Gastrocnemius medialis (tissue), 4 donors: ENCODE measurements around the gene SH3TC1. TPM values are rescaled to one million over a fixed set of nuclear protein-coding genes. Genes with fewer than 3 reads are reported as not detected.

ENCODE experiments used
- ATAC-seq, 2 donors: fragments of 150-250 bp; one replicate each; pipeline ENCODE4 v1.9.1; 2016
- DNase-seq, 2 donors: peaks; one replicate each; pipeline ENCODE4 v3.0.0-alpha.2; 2019
- H3K27ac ChIP-seq, 4 donors: fragments of 200-600 bp; sonication (generic); 1 replicate in 1 of 4; 2 replicates in 3 of 4; pipeline ENCODE4 v1.5.1; 2016 to 2018; ENCODE audit warnings: mild to moderate bottlenecking in 2 of 4, moderate library complexity in 1 of 4
- H3K27me3 ChIP-seq, 3 donors: fragments of 200-600 bp; sonication (generic) in 2 of 3; 1 replicate in 1 of 3; 2 replicates in 2 of 3; pipeline versions ENCODE4 v1.5.1 to v1.6.0; 2016 to 2019; ENCODE audit warnings: mild to moderate bottlenecking in 1 of 3, moderate library complexity in 1 of 3
- H3K36me3 ChIP-seq, 2 donors: fragments of 200-600 bp; sonication (generic) in 1 of 2; one replicate each; pipeline ENCODE4 v1.5.1; 2017 to 2018
- H3K4me1 ChIP-seq, 2 donors: fragments of 200-600 bp; sonication (generic) in 1 of 2; one replicate each; pipeline ENCODE4 v1.5.1; 2016 to 2017; ENCODE audit warnings: mild to moderate bottlenecking in 2 of 2
- H3K4me3 ChIP-seq, 4 donors: fragments of 200-600 bp; sonication (generic) in 3 of 4; 1 replicate in 1 of 4; 2 replicates in 3 of 4; pipeline ENCODE4 v1.5.1; 2016 to 2019; ENCODE audit warnings: mild to moderate bottlenecking in 2 of 4
- H3K9me3 ChIP-seq, 3 donors: fragments of 200-600 bp; sonication (generic) in 2 of 3; 1 replicate in 1 of 3; 2 replicates in 2 of 3; pipeline ENCODE4 v1.5.1; 2016 to 2019
- CTCF ChIP-seq, 5 experiments: fragments of 450-650 bp in 3 of 5; fragments of 200-600 bp in 2 of 5; sonication (generic) in 2 of 5; IDR thresholded peaks in 4 of 5; conservative IDR thresholded peaks in 1 of 5; 1 replicate in 4 of 5; 2 replicates in 1 of 5; pipeline ENCODE4 v1.5.1; 2016 to 2019; ENCODE audit warnings: antibody characterized with exemption in 5 of 5, mild to moderate bottlenecking in 3 of 5, moderate library complexity in 3 of 5
- POLR2A ChIP-seq, 2 donors: fragments of 450-650 bp; IDR thresholded peaks; one replicate each; pipeline ENCODE4 v1.6.1; 2017; ENCODE audit warnings: antibody characterized with exemption in 2 of 2, mild to moderate bottlenecking in 2 of 2, moderate library complexity in 2 of 2
- in situ Hi-C, 4 donors: fragments of 200-750 bp; cut with MboI; loops; one replicate each; pipeline versions ENCODE4 v1.15.0 to v1.8.0; 2017; ENCODE audit warnings: low sequenced_read_pairs in 4 of 4
- intact Hi-C: fragments of 100-400 bp; cut with DNase I; formaldehyde crosslinking; loops from one replicate; pipeline ENCODE4 v1.15.1; 2023; ENCODE audit warnings: low total_unique reads
- total RNA-seq, 4 donors: library from RNA; depleted of rRNA; stranded (reverse); fragments of >200 nt; gene quantifications; one replicate each; pipeline versions ENCODE4 v1.1.0 to v1.2.3, GENCODE V29; 2016

SH3TC1 gene
- total RNA-seq, 4 donors from 2014 or later: 2.9 to 8.5 (median 5.8) TPM

GRCh38 chr4:8191136-8191747 is 7.8 kb upstream of the SH3TC1 start:
- no peaks in the 10 kb centered on the region for H3K9me3 ChIP-seq
- peak; percentile 63 to 73 for ATAC-seq
- H3K27ac ChIP-seq: peak overlapping the region; percentile 89 to 94 (median 92)
- no peaks in the 10 kb centered on the region for H3K27me3 ChIP-seq
- intact Hi-C loops: loop anchor here (10.0 kb wide), 1 partner anchor 366 kb away; no protein-coding TSS in a partner anchor
- H3K4me3 ChIP-seq: peak overlapping the region in 3 of 4 donors; percentile 4 to 11 (median 8)
- peaks cover 41 to 52% of the 10 kb centered on the region in 2 donors for H3K4me1 ChIP-seq
- DNase-seq: peak; percentile 82 to 86
- H3K36me3 ChIP-seq: no peaks in the 10 kb centered on the region
- in situ Hi-C loops: loop anchor here in 1 of 4 donors (25.0 kb wide), 1 partner anchor 379 kb away; no protein-coding TSS in a partner anchor
- TF ChIP-seq POLR2A (IDR thresholded peaks at IDR 0.05) (peak; percentile 44 to 67), CTCF (IDR thresholded peaks at IDR 0.05 in 4 of 5, conservative IDR thresholded peaks at IDR 0.05 in 1 of 5) (no peak)

- Histone ChIP-seq H3K4me1 (peaks cover 41 to 56% of the 10 kb centered on the region in 2 donors), H3K9me3 (no peaks in the 10 kb centered on the region), H3K4me3 (no peak overlapping the region), H3K36me3 (no peaks in the 10 kb centered on the region), H3K27me3 (no peaks in the 10 kb centered on the region), H3K27ac (peak overlapping the region; percentile 89 to 94 (median 92))
- intact Hi-C loops: loop anchor here (10.0 kb wide), 1 partner anchor 368 kb away; no protein-coding TSS in a partner anchor
- TF ChIP-seq CTCF (IDR thresholded peaks at IDR 0.05 in 4 of 5, conservative IDR thresholded peaks at IDR 0.05 in 1 of 5) (peak in 3 of 5 experiments; percentile 22 to 41 (median 30)), POLR2A (IDR thresholded peaks at IDR 0.05) (no peak)
- in situ Hi-C loops: loop anchor here in 1 of 4 donors (25.0 kb wide), 1 partner anchor 381 kb away; no protein-coding TSS in a partner anchor
- ATAC-seq (peak; percentile 17 to 31), DNase-seq (peak; percentile 63 to 79)
These were observed 6.0 kb upstream of the SH3TC1 start for GRCh38 chr4:8192748-8193738.

- H3K27ac ChIP-seq: peak overlapping the region in 1 of 4 donors; percentile 5
These were observed 4.5 kb upstream of the SH3TC1 start for GRCh38 chr4:8194306-8195242.

More at GRCh38 chr4:8194306-8195242, 4.5 kb upstream of the SH3TC1 start:
- in situ Hi-C loops (loop anchor here in 1 of 4 donors (25.0 kb wide), 1 partner anchor 382 kb away; no protein-coding TSS in a partner anchor), intact Hi-C loops (loop anchor here (10.0 kb wide), 1 partner anchor 370 kb away; no protein-coding TSS in a partner anchor)
- no peaks in the 10 kb centered on the region for H3K36me3 ChIP-seq
- H3K27me3 ChIP-seq: no peaks in the 10 kb centered on the region
- H3K9me3 ChIP-seq: no peaks in the 10 kb centered on the region
- H3K4me3 ChIP-seq: no peak overlapping the region
- TF ChIP-seq POLR2A (IDR thresholded peaks at IDR 0.05) (no peak), CTCF (IDR thresholded peaks at IDR 0.05 in 4 of 5, conservative IDR thresholded peaks at IDR 0.05 in 1 of 5) (no peak)
- H3K4me1 ChIP-seq: peaks cover 35 to 53% of the 10 kb centered on the region in 2 donors
- no peak for DNase-seq
- ATAC-seq: no peak
